ENCODE results near the gene GGT5. TPM values are rescaled to one million over a fixed set of nuclear protein-coding genes. Genes with fewer than 3 reads are reported as not detected.
"Not testable (repeated sequence)": the region's sequence is repeated elsewhere in the genome, so short reads cannot be mapped to it uniquely, and the experiment has no call there.

Gene GGT5
- total and polyA plus RNA-seq, 2 experiments from 2014 or later, result 0.21 to 3.6 TPM

DNA sequence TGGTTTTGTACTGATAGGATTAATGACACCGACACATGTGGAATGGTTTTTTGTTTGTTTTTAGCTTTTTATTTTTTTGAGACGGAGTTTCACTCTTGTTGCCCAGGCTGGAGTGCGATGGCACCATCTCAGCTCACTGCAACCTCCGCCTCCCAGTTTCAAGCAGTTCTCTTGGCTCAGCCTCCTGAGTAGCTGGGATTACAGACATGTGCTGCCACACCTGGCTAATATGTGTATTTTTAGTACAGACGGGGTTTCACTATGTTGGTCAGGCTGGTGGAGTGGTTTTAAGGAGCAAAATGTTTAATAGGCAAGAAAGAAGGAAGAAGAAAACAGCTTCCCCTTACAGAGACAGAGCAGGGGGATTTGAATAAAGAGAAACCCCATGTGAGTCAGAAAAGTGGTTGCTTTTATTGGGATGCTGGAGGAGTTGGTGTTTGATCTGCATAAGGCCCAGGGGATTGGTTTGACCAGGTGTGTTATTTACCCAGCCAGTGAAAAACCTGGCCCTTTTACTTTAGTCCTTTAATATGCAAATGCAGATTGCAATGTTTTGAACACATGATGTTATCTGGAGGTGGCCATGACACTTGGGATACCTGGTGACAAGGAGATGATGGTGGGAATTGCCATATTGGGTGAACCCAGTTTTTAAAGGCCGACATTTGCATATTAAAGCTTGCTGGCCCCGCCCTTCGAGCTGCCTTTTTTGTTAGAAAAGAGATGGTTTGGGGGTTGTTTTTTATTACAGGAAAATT, 39.3 kb downstream of the GGT5 start:
- TF ChIP-seq, protein P1, sequence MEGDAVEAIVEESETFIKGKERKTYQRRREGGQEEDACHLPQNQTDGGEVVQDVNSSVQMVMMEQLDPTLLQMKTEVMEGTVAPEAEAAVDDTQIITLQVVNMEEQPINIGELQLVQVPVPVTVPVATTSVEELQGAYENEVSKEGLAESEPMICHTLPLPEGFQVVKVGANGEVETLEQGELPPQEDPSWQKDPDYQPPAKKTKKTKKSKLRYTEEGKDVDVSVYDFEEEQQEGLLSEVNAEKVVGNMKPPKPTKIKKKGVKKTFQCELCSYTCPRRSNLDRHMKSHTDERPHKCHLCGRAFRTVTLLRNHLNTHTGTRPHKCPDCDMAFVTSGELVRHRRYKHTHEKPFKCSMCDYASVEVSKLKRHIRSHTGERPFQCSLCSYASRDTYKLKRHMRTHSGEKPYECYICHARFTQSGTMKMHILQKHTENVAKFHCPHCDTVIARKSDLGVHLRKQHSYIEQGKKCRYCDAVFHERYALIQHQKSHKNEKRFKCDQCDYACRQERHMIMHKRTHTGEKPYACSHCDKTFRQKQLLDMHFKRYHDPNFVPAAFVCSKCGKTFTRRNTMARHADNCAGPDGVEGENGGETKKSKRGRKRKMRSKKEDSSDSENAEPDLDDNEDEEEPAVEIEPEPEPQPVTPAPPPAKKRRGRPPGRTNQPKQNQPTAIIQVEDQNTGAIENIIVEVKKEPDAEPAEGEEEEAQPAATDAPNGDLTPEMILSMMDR (IDR thresholded peaks at IDR 0.05; ENCODE audit: low read depth, low read length), result no peak
- Histone ChIP-seq H3K27ac (no peak overlapping the region), H3K36me3 (no peaks in the 10 kb centered on the region), H3K4me1 (ENCODE audit: low read depth) (no peaks in the 10 kb centered on the region), H3K27me3 (no peaks in the 10 kb centered on the region), H3K4me3 (no peak overlapping the region), H3K9me3 (ENCODE audit: low read depth) (no peaks in the 10 kb centered on the region)
- DNase-seq (ENCODE audit: low read depth in 1 of 2, low spot score in 1 of 2), result no peak

DNA sequence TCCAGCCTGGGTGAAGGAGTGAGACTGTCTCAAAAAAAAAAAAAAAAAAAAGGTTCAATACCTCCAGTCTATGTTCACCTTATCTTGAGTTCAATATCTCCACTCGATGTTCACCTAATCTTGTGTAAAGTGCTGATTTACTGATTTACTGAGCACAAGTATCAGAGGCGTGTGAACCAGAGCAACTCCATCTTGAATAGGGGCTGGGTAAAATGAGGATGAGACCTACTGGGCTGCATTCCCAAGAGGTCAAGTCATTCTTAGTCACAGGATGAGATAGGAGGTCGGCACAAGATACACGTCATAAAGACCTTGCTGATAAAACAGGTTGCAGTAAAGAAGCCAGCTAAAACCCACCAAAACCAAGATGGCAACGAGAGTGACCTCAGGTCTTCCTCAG, 41.0 kb downstream of the GGT5 start:
- DNase-seq (ENCODE audit: low read depth in 1 of 2, low spot score in 1 of 2); H3K27ac ChIP-seq; H3K9me3 ChIP-seq (ENCODE audit: low read depth): not testable (repeated sequence)

GRCh38 chr22:24201681-24202614, 42.9 kb downstream of the GGT5 start:
- H3K27me3 ChIP-seq, result no peaks in the 10 kb centered on the region
- H3K9me3 ChIP-seq (ENCODE audit: low read depth), result no peaks in the 10 kb centered on the region
- no peak for DNase-seq (ENCODE audit: low read depth in 1 of 2, low spot score in 1 of 2)
- no peak overlapping the region for H3K27ac ChIP-seq
- H3K4me3 ChIP-seq, result no peak overlapping the region
- TF ChIP-seq, protein P1 (IDR thresholded peaks at IDR 0.05; ENCODE audit: low read depth, low read length), result no peak
- H3K4me1 ChIP-seq (ENCODE audit: low read depth), result no peaks in the 10 kb centered on the region
- H3K36me3 ChIP-seq, result no peaks in the 10 kb centered on the region

More for the DNA sequence above, 41.0 kb downstream of the GGT5 start:
- not testable (repeated sequence) for H3K4me1 ChIP-seq (ENCODE audit: low read depth); H3K27me3 ChIP-seq; H3K4me3 ChIP-seq; H3K36me3 ChIP-seq

GRCh38 chr22:24200619-24201212, 44.2 kb downstream of the GGT5 start:
- Histone ChIP-seq H3K27ac (no peak overlapping the region), H3K27me3 (no peaks in the 10 kb centered on the region), H3K4me3 (no peak overlapping the region), H3K9me3 (ENCODE audit: low read depth) (no peaks in the 10 kb centered on the region), H3K4me1 (ENCODE audit: low read depth) (no peaks in the 10 kb centered on the region), H3K36me3 (no peaks in the 10 kb centered on the region)
- DNase-seq (ENCODE audit: low read depth in 1 of 2, low spot score in 1 of 2), result peak in 1 of 2 donors; percentile 78
- TF ChIP-seq, protein P1 (IDR thresholded peaks at IDR 0.05; ENCODE audit: low read depth, low read length), result no peak

- H3K9me3 ChIP-seq (ENCODE audit: low read depth), result no peaks in the 10 kb centered on the region
- no peak for DNase-seq (ENCODE audit: low read depth in 1 of 2, low spot score in 1 of 2)
- TF ChIP-seq, protein P1 (IDR thresholded peaks at IDR 0.05; ENCODE audit: low read depth, low read length), result no peak
These were observed 46.2 kb downstream of the GGT5 start for GRCh38 chr22:24198682-24199052.

More at GRCh38 chr22:24198682-24199052, 46.2 kb downstream of the GGT5 start:
- H3K4me1 ChIP-seq (ENCODE audit: low read depth), result no peaks in the 10 kb centered on the region
- no peaks in the 10 kb centered on the region for H3K27me3 ChIP-seq
- H3K36me3 ChIP-seq, result no peaks in the 10 kb centered on the region
- H3K4me3 ChIP-seq, result no peak overlapping the region
- H3K27ac ChIP-seq, result no peak overlapping the region

Measured in cardiac muscle cell (in vitro differentiated cells and primary cell).